CD4-positive, alpha-beta T cell (primary cell): ENCODE measurements around the gene PPFIBP2. TPM values are rescaled to one million over a fixed set of nuclear protein-coding genes. Genes with fewer than 3 reads are reported as not detected.

Experiments
- ATAC-seq: fragments of 200-7000 bp; cut with Tn5 transposase; one replicate; pipeline ENCODE4 v1.10.0; 2022; ENCODE audit warnings: mild to moderate bottlenecking; ENCODE audit not compliant: poor library complexity
- CTCF ChIA-PET: fragments of 350-600 bp; sonication (Branson Sonifier 250); formaldehyde crosslinking; loops from one replicate; lab custom pipeline; 2021; ENCODE audit warnings: antibody characterized with exemption, inconsistent platforms; lab: Charles Lee
- POLR2A ChIA-PET: fragments of 350-600 bp; sonication (Branson Sonifier 250); formaldehyde crosslinking; loops from one replicate; lab custom pipeline; 2021; ENCODE audit warnings: antibody characterized with exemption, inconsistent platforms; lab: Charles Lee
- DNase-seq, 14 experiments: peaks; one replicate each; pipeline ENCODE4 v3.0.0-alpha.2; 2013 to 2020; ENCODE audit warnings: mixed read lengths in 2 of 14
- H3K27ac ChIP-seq, 2 donors: one replicate each; pipeline versions ENCODE4 v1.5.1 to v1.7.0; 2013; ENCODE audit warnings: low read length in 2 of 2, low read depth in 1 of 2, mild to moderate bottlenecking in 1 of 2
- H3K27me3 ChIP-seq, 2 experiments: 1 replicate in 1 of 2; 2 replicates in 1 of 2; pipeline versions ENCODE4 v1.6.1 to v1.7.0; 2013; ENCODE audit warnings: low read length in 2 of 2, control low read depth in 1 of 2, mild to moderate bottlenecking in 1 of 2, moderate library complexity in 1 of 2; ENCODE audit not compliant: insufficient read depth in 2 of 2, control insufficient read depth in 1 of 2
- H3K36me3 ChIP-seq: one replicate; pipeline ENCODE4 v1.6.1; 2013; ENCODE audit warnings: low read length, control low read depth; ENCODE audit not compliant: insufficient read depth
- H3K4me1 ChIP-seq: one replicate; pipeline ENCODE4 v1.6.1; 2013; ENCODE audit warnings: low read length, control low read depth; ENCODE audit not compliant: insufficient read depth
- H3K4me3 ChIP-seq: one replicate; pipeline ENCODE4 v1.5.1; 2013; ENCODE audit warnings: mild to moderate bottlenecking, low read length, moderate library complexity
- H3K9me3 ChIP-seq, 2 experiments: 1 replicate in 1 of 2; 2 replicates in 1 of 2; pipeline versions ENCODE4 v1.6.1 to v1.7.0; 2013; ENCODE audit warnings: low read length in 2 of 2, mild to moderate bottlenecking in 2 of 2, control low read depth in 1 of 2, moderate library complexity in 1 of 2; ENCODE audit not compliant: control insufficient read depth in 1 of 2, insufficient read depth in 1 of 2
- H3K27ac Mint-ChIP-seq: one replicate; pipeline ENCODE4 v1.8.0; 2020; ENCODE audit warnings: mixed read lengths
- H3K27me3 Mint-ChIP-seq: one replicate; pipeline ENCODE4 v1.8.0; 2021; ENCODE audit warnings: mixed read lengths
- H3K36me3 Mint-ChIP-seq: one replicate; pipeline ENCODE4 v1.8.0; 2021; ENCODE audit warnings: low read depth, mixed read lengths
- H3K4me1 Mint-ChIP-seq: one replicate; pipeline ENCODE4 v1.8.0; 2021; ENCODE audit warnings: low read depth, mixed read lengths
- H3K4me3 Mint-ChIP-seq: one replicate; pipeline ENCODE4 v1.8.0; 2020; ENCODE audit warnings: mild to moderate bottlenecking, mixed read lengths
- H3K9me3 Mint-ChIP-seq: one replicate; pipeline ENCODE4 v1.8.0; 2020; ENCODE audit warnings: mixed read lengths
- intact Hi-C, 2 experiments: fragments of 100-400 bp; cut with DNase I in 1 of 2; cut with micrococcal nuclease in 1 of 2; formaldehyde crosslinking; loops; one replicate each; pipeline versions ENCODE4 v1.15.1 to v1.9.0; 2023 to 2025; cut with DNase I, micrococcal nuclease
- total RNA-seq, 174 experiments: library from RNA in 2 of 174; stranded (reverse) in 2 of 174; gene quantifications; one replicate each; pipeline ENCODE4 v1.2.3 and lab custom pipeline; 2021 to 2026
- TF ChIP-seq, protein P1 (sequence below): fragments of 200-600 bp; IDR thresholded peaks from one replicate; pipeline ENCODE4 v1.8.0; 2022; ENCODE audit warnings: antibody characterized with exemption, mild to moderate bottlenecking

Gene PPFIBP2
- total RNA-seq, 2 experiments from 2014 or later, result 27.0 to 35.9 TPM

DNA sequence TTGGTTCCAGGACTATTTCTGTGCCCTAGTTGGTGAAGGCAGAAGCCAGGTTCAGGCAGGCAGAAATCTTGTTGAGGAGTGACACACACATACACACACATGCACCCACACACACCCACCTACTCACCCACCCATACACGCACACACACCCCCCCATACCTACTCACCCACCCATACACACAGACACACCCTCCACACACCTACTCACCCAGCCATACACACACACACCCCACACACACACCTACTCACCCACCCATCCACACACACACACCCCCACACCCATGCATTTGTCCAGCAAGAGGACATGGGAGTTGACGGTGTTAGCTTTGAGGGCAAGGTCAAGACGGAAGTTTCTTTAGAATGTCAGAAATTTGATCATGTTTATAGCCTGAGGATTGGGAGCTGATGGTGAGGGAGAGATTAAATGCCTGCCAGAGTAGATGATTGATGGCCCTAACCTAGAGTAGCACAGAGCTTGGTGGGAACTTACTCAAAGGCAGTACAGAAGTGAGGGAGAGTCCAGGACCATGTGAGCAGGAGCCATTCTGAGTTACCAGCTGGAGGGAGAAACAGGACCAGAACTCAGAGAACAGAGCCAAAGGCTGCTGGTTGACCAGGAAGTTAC, 90.6 kb downstream of the PPFIBP2 start:
- no peak for ATAC-seq
- CTCF ChIA-PET, result no interaction called here
- no peak overlapping the region for H3K27ac Mint-ChIP-seq
- no peaks in the 10 kb centered on the region for H3K9me3 ChIP-seq
- H3K4me3 Mint-ChIP-seq, result no peak overlapping the region
- H3K27me3 ChIP-seq, result no peaks in the 10 kb centered on the region
- DNase-seq, result no peak
- no peaks in the 10 kb centered on the region for H3K9me3 Mint-ChIP-seq
- H3K4me3 ChIP-seq, result no peak overlapping the region
- POLR2A ChIA-PET, result no interaction called here
- peaks cover 22% of the 10 kb centered on the region for H3K36me3 Mint-ChIP-seq
- no peak overlapping the region for H3K27ac ChIP-seq
- TF ChIP-seq, protein P1, sequence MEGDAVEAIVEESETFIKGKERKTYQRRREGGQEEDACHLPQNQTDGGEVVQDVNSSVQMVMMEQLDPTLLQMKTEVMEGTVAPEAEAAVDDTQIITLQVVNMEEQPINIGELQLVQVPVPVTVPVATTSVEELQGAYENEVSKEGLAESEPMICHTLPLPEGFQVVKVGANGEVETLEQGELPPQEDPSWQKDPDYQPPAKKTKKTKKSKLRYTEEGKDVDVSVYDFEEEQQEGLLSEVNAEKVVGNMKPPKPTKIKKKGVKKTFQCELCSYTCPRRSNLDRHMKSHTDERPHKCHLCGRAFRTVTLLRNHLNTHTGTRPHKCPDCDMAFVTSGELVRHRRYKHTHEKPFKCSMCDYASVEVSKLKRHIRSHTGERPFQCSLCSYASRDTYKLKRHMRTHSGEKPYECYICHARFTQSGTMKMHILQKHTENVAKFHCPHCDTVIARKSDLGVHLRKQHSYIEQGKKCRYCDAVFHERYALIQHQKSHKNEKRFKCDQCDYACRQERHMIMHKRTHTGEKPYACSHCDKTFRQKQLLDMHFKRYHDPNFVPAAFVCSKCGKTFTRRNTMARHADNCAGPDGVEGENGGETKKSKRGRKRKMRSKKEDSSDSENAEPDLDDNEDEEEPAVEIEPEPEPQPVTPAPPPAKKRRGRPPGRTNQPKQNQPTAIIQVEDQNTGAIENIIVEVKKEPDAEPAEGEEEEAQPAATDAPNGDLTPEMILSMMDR, result no peak
- intact Hi-C loops, result no loop called here
- H3K4me1 ChIP-seq, result no peaks in the 10 kb centered on the region
- no peaks in the 10 kb centered on the region for H3K36me3 ChIP-seq
- no peaks in the 10 kb centered on the region for H3K27me3 Mint-ChIP-seq
- H3K4me1 Mint-ChIP-seq, result no peaks in the 10 kb centered on the region

GRCh38 chr11:7605186-7605943, 91.6 kb downstream of the PPFIBP2 start:
- CTCF ChIA-PET, result no interaction called here
- no peaks in the 10 kb centered on the region for H3K36me3 ChIP-seq

DNA sequence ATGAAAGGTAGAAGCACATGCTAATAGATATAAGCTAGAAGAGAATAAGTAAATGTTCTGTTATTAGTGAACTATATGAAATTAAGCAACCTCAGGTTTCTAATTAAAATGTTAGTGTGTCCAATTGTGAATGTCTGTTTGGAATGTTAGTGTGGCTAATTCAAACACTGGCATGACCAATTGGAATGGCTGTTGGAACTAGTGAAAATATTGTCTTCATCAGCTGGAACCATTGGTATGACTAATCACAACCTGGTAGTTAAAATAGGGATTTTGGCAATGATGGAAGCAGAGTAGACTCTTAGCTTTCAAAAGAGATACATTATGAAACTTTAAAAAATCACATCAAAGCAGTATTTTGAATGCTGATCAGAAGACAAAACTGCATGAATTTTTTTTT, 92.7 kb downstream of the PPFIBP2 start:
- intact Hi-C loops, result no loop called here
- Histone ChIP-seq H3K36me3 (no peaks in the 10 kb centered on the region), H3K4me1 (no peaks in the 10 kb centered on the region), H3K27ac (no peak overlapping the region), H3K4me3 (no peak overlapping the region), H3K27me3 (no peaks in the 10 kb centered on the region), H3K9me3 (no peaks in the 10 kb centered on the region)
- TF ChIP-seq, protein P1, result no peak
- H3K4me1 Mint-ChIP-seq, result no peaks in the 10 kb centered on the region
- H3K27ac Mint-ChIP-seq, result no peak overlapping the region
- ChIA-PET CTCF (no interaction called here), POLR2A (interaction anchor here (0.6 kb wide), 1 partner anchor 93 kb away, joined by 3 read pairs; no protein-coding TSS in a partner anchor)
- no peak for ATAC-seq
- H3K27me3 Mint-ChIP-seq, result no peaks in the 10 kb centered on the region
- peaks cover 24% of the 10 kb centered on the region for H3K36me3 Mint-ChIP-seq
- no peak for DNase-seq
- no peak overlapping the region for H3K4me3 Mint-ChIP-seq
- H3K9me3 Mint-ChIP-seq, result no peaks in the 10 kb centered on the region

More at GRCh38 chr11:7605186-7605943, 91.6 kb downstream of the PPFIBP2 start:
- Histone ChIP-seq H3K4me3 (no peak overlapping the region), H3K27ac (no peak overlapping the region), H3K9me3 (no peaks in the 10 kb centered on the region), H3K27me3 (no peaks in the 10 kb centered on the region), H3K4me1 (no peaks in the 10 kb centered on the region)
- POLR2A ChIA-PET, result no interaction called here
- intact Hi-C loops, result no loop called here
- Mint-ChIP-seq H3K9me3 (no peaks in the 10 kb centered on the region), H3K36me3 (peaks cover 24% of the 10 kb centered on the region), H3K4me1 (no peaks in the 10 kb centered on the region), H3K4me3 (no peak overlapping the region), H3K27ac (no peak overlapping the region), H3K27me3 (no peaks in the 10 kb centered on the region)
- DNase-seq (no peak), ATAC-seq (no peak)
- TF ChIP-seq, protein P1, result no peak
